Glomerular visceral epithelial cell (primary cell): ENCODE results near the gene HECTD2.

Experiments
- DNase-seq: peaks from one replicate; pipeline ENCODE4 v3.0.0-alpha.2; 2016; ENCODE audit errors: extremely low spot score

HECTD2 gene

DNA sequence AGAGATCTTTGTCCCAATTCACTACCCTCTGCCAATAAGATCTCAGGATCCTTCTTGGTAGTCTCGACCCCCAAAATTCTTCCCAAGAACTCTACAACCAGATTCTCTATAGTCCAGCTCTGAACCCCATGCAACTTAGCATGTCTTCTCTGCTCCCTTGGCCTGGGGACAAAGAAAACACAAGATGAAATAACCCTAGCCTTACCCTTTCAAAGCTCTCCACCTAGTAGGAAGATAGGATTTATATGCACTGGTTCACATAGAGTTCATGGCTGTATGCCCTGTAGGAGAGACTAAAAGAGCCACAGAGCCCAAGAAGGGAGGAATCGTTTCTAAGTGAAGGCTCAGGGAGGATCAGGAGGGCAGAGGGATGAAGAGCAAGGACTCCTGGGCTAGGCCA lies 126.6 kb downstream of the HECTD2 start:
- no peak for DNase-seq

DNA sequence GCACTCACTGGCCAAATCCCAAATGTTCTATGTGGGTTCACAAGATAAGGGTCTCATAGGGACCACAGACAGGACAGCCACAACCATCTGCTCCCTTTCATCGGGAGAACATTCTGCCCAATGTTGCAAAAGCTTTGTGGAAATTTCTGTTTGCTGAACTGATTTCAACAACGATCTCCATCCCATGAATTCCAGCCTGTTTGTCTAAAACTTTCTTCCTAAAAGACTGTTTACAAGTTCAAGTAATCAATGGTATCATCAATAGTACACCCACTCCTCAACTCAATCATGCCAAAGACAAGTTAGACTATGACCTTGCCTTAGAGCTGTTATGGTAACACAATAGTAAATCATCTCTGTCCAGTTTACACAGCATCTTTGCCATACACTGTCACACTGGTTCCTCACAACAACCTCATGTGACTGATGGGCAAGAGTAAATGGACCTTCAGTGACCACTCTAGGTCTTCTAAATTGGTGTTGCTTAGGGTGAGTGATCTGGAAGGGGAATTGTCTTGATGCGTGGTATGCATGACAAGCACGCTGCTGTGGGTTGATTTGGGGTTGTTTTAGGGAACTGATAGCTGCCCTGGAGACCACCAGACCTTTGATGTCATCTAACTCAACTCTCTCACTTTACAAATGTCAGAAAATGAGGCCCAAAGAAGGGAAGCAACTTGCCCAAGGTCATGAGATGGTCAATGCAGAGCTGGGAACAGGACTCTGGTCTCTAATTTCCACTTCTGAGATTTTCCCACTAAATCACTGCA lies 127.7 kb downstream of the HECTD2 start:
- DNase-seq, result no peak

GRCh38 chr10:91539930-91540329 lies 129.8 kb downstream of the HECTD2 start:
- DNase-seq, result no peak

- DNase-seq, result no peak
Measured at GRCh38 chr10:91540733-91541132, 130.6 kb downstream of the HECTD2 start.

DNA sequence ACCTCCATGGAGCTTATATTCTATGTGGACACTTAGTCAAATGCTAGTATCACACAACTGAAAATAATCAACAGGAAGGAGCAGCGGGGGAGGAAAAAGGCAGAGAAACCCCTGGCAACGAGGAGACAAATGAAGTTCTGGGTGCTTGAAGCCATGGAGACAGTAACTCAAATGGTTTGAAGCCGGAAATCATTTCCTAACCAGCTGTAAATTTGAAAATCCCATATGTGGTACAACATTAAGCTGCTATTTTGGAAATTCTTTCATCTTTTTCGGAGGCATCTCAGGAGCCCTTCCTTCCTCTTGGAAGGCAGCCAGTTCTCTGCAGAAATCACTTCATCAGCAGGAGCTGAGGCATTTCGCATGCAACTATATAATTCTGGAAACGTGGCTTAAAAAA lies 131.3 kb downstream of the HECTD2 start:
- DNase-seq, result no peak

- no peak for DNase-seq
Measured at GRCh38 chr10:91545384-91545783, 135.2 kb downstream of the HECTD2 start.

- DNase-seq, result no peak
Measured at GRCh38 chr10:91545838-91546237, 135.7 kb downstream of the HECTD2 start.

DNA sequence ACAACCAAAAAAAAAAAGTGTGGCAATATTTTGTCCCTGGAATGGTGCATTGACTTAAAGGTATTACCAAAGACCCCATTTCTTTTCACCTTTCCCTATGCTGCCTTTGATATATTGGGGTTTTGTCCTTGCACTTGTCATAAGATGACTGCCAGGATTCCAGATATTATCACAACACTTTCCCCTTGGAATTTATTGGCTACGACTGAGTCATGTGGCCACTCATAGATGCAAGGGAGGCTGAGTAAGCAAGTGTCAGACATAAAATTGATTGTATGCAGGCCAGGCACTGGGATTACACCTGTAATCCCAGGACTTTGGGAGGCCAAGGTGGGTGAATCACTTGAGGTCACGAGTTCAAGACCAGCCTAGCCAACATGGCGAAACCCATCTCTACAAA lies 139.1 kb downstream of the HECTD2 start:
- DNase-seq, result no peak

DNA sequence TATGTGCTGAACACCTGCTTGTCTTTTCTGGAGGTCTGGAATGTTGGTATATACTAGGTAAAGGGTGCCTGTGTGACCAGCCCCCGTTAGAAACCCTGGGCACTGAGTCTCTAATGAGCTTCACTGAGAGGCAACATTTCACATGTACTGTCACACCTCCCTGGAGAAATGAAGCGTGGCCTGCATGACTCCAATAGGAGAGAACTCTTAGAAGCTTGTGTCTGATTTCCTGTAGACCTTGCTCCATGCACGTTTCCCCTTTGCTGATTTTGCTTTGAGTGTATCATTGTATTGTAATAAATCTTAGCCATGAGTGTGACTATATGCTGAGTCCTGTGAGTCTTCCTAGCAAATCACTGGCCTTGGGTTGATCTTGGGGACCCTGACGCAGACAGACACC lies 139.9 kb downstream of the HECTD2 start:
- no peak for DNase-seq

DNA sequence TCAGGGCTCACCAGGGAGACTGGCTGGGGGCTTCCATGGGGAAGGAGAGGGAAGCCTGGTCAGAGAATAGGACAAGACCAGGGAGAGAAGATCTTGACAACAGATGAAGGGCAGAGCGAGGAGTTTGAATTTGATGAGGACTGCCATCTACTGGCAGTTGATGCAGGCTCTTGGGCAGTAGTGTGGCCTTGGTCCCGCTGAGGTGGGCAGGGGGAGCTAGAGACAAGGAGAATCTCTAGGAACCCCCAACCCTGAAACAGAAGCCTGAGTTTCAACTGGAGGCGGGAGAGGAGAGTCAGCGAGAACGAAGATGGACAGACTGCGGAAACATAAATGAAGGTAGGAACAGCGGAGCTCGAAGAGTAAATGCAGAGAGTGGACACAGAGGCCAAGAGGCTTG lies 141.7 kb downstream of the HECTD2 start:
- DNase-seq, result peak; percentile 36

GRCh38 chr10:91552274-91553095 lies 142.3 kb downstream of the HECTD2 start:
- peak; percentile 6 for DNase-seq

DNA sequence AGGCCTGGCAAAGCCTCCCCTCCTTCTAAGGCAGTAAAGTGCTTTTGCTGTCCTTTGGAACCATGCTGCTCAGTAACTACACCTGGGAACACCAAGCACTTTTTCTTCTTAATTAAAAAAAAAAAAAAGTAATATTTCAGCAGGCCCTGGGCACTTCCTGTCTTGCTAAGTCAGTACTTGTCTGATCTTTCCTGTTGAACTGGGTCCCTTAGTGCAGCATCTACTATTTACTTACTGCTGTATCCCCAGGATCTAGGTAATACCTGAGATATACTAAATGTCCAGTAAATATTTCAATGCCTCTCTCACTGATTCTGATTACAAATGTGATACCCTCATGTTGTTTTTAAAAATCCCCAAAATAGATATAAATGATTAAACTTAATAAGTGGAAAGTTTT lies 145.3 kb downstream of the HECTD2 start:
- no peak for DNase-seq

DNA sequence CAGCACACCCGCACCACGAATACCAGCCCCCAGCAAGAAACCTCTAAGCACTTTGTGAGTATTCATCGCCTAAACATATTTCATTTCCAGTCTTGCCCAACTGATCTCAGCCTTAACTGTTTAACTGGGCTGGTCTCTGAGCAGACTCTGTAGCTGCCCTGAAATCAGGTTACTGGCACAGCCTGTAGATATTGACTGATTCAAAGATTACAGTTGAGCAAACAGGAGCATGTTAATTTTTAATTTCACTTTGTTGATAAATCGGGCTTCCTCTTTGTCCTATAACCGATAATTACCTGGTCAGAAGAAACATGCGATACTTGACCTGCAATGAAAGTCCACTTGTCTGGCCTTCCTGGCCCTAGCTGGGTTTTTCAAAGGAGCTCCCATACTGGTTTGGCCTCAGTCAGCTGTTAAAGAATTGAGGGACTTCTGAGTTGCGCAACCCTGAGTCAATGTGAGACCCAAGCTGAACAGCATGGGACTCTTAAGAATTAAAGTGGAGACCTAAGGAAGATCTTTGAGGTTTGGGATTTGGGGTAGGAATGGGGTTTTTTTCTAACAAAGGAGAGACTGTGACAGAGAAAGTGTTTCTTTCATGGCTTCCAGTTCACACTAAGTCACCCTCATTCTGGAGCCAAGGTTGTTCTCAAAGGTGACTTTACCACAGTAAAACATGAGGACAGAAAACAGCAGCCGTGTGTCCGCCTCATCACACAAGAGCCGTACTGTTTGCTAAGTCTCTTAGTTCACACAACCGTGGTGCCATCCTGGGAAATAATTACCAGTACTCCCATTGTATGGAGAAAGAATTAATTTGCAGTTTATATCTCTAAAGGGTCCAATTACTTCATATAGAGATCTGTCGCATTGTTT lies 146.8 kb downstream of the HECTD2 start:
- DNase-seq, result no peak

GRCh38 chr10:91557651-91558111 lies 147.5 kb downstream of the HECTD2 start:
- no peak for DNase-seq

GRCh38 chr10:91558473-91558872 lies 148.3 kb downstream of the HECTD2 start:
- no peak for DNase-seq

- DNase-seq, result no peak
Measured at GRCh38 chr10:91559169-91559568, 149.0 kb downstream of the HECTD2 start.

- no peak for DNase-seq
Measured at GRCh38 chr10:91559750-91560149, 149.6 kb downstream of the HECTD2 start.

DNA sequence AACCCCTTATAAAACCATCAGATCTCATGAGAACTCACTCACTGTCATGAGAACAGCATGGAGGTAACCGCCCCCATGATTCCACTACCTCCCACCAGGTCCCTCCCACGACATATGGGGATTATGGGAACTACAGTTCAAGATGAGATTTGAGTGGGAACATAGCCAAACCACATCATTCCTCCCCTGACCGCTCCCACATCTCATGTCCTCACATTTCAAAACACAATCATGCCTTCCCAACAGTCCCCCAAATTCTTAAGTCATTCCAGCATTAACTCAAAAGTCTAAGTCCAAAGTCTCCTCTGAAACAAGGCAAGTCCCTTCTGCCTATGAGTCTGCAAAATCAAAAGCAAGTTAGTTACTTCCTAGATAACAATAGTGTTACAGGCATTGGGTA lies 150.7 kb downstream of the HECTD2 start:
- DNase-seq, result peak; percentile 75

DNA sequence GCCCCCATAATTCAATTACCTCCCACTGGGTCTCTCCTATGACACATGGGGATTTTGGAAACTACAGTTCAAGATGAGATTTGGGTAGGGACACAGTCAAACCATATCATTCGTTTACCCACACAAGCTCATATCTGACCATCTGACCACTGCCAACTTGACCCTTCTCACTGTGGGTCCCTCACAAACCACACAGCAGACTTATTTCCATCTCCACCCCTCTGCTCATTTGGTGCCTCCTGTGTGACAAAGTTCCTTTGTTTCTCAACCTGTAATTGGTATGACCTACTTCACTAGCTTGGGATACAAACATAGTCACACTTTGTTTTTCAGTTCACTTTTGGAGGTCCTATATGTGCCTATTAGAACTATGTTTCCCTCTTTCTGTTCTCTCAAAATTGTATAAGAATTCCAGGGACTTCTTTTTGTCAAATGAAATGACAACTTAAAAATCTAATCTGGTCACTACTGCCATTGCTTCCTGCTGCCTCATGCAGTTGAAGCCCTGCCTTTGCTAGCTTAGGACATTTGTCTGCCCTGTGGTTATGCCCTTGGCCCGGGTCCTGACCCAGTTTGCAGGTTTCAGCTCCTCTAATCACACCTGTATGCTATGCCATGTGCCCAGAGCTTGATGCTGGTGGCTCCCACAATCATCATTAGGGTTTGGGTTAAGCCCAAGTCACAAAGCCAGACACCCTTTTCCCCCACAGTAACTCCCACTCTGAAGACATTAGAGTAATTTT lies 152.9 kb downstream of the HECTD2 start:
- no peak for DNase-seq

DNA sequence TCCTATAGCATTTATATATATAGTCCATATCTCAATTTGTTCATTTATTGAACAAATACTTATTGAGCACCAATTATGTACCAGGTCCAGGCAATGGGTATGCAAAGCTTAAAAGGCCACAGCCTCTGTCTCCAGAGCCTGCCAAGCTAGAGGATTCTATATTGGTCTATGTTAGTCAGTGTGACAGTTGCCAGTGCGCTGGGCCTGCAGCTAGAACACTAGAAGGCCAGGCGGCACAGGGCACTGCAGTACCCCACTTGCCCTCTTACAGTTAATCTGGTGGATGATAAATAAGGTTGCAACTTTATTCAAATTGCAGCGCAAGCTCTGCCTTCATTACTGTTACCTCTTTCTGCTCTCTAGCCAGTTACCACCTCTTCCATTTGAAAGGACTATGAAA lies 153.9 kb downstream of the HECTD2 start:
- DNase-seq, result no peak
